Transverse colon (tissue), 3 donors: ENCODE measurements around the gene TSLP.

Experiments
- CTCF ChIP-seq, 5 experiments: fragments of 200-600 bp in 3 of 5; fragments of 450-650 bp in 2 of 5; sonication (generic) in 3 of 5; IDR thresholded peaks; 1 replicate in 2 of 5; 2 replicates in 3 of 5; pipeline ENCODE4 v1.5.1; 2016 to 2017; ENCODE audit warnings: antibody characterized with exemption in 5 of 5, inconsistent platforms in 3 of 5, mild to moderate bottlenecking in 2 of 5, moderate library complexity in 1 of 5
- EP300 ChIP-seq: sonication (generic); formaldehyde crosslinking; IDR thresholded peaks from one replicate; pipeline ENCODE4 v1.6.1; 2017; ENCODE audit warnings: antibody characterized with exemption, low read depth
- POLR2A ChIP-seq: fragments of 450-650 bp; IDR thresholded peaks from one replicate; pipeline ENCODE4 v1.6.1; 2016; ENCODE audit warnings: antibody characterized with exemption, mild to moderate bottlenecking, moderate library complexity

GRCh38 chr5:111107371-111107770 is 35.9 kb downstream of the TSLP start:
- no peak for TF ChIP-seq CTCF (IDR thresholded peaks at IDR 0.05)
- TF ChIP-seq EP300 = no peak
- TF ChIP-seq POLR2A = no peak
